ENCODE data around the gene EHBP1L1. TPM values are rescaled to one million over a fixed set of nuclear protein-coding genes. Genes with fewer than 3 reads are reported as not detected.

The EHBP1L1 gene
- total RNA-seq, 2 experiments from 2014 or later = 59.7 to 71.6 TPM

GRCh38 chr11:65618763-65619162 is 42.9 kb downstream of the EHBP1L1 start:
- Histone ChIP-seq H3K9me2 (ENCODE audit: insufficient read depth, low read length) (no peaks in the 10 kb centered on the region), H3K79me2 (ENCODE audit: insufficient read depth, low read depth, low read length) (peaks cover 34% of the 10 kb centered on the region), H3K27ac (ENCODE audit: low read depth, low read length, poor library complexity, severe bottlenecking) (no peak overlapping the region), H3K36me3 (ENCODE audit: insufficient read depth, low read length) (peaks cover 63% of the 10 kb centered on the region), H2AFZ (ENCODE audit: low read length) (no peak overlapping the region), H3K9me3 (ENCODE audit: low read length) (no peaks in the 10 kb centered on the region), H3K4me3 (ENCODE audit: low read depth, low read length, poor library complexity, severe bottlenecking) (no peak overlapping the region), H3K4me2 (ENCODE audit: low read length) (peak overlapping the region; percentile 6; the same call in 1 of the 2 replicates), H4K20me1 (ENCODE audit: insufficient read depth, low read length) (no peaks in the 10 kb centered on the region), H3K4me1 (ENCODE audit: insufficient read depth, low read length, poor library complexity, severe bottlenecking) (peaks cover 20% of the 10 kb centered on the region)
- ChIA-PET POLR2A (no interaction called here), CTCF (ENCODE audit: unreplicated experiment) (no interaction called here)
- no peak for DNase-seq (ENCODE audit: low spot score)
- intact Hi-C loops (cut with micrococcal nuclease; ENCODE audit: unreplicated experiment) = no loop called here
- BruUV-seq (replicated peaks) = no TSS peak
- TF ChIP-seq EZH2phosphoT487 (IDR thresholded peaks at IDR 0.05; ENCODE audit: borderline replicate concordance, low read depth, low read length) = no peak
- TF ChIP-seq, protein P1, sequence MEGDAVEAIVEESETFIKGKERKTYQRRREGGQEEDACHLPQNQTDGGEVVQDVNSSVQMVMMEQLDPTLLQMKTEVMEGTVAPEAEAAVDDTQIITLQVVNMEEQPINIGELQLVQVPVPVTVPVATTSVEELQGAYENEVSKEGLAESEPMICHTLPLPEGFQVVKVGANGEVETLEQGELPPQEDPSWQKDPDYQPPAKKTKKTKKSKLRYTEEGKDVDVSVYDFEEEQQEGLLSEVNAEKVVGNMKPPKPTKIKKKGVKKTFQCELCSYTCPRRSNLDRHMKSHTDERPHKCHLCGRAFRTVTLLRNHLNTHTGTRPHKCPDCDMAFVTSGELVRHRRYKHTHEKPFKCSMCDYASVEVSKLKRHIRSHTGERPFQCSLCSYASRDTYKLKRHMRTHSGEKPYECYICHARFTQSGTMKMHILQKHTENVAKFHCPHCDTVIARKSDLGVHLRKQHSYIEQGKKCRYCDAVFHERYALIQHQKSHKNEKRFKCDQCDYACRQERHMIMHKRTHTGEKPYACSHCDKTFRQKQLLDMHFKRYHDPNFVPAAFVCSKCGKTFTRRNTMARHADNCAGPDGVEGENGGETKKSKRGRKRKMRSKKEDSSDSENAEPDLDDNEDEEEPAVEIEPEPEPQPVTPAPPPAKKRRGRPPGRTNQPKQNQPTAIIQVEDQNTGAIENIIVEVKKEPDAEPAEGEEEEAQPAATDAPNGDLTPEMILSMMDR (conservative IDR thresholded peaks at IDR 0.05; ENCODE audit: low read length) = no peak

DNA sequence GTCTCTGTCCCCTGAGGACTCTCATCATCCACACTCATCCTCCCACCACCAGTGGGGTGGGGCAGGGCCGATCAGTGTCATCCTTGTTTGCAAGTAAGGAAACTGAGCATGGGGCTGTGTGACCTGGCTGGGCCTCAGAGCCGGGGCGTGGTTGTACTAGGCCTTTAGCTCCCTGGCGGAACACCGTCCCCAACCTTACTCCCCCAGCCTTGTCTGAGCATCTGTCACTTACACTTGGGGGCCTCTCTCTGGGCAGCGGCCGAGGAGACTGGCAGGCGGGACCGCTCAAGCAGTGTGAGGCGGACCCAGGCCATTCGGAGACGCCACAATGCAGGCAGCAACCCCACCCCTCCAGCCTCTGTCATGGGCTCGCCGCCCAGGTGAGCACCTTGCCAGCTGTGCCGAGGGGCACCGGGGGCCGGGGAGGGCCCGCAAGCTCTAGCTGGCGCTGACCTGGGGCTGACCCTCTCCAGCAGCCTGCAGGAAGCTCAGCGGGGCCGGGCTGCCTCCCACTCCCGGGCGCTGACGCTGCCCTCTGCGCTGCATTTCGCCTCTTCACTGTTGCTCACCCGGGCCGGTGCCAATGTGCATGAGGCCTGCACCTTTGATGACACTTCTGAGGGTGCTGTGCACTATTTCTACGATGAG is 43.6 kb downstream of the EHBP1L1 start:
- Histone ChIP-seq H3K27ac (ENCODE audit: low read depth, low read length, poor library complexity, severe bottlenecking) (no peak overlapping the region), H3K9me2 (ENCODE audit: insufficient read depth, low read length) (no peaks in the 10 kb centered on the region), H3K9me3 (ENCODE audit: low read length) (no peaks in the 10 kb centered on the region), H3K79me2 (ENCODE audit: insufficient read depth, low read depth, low read length) (peaks cover 29% of the 10 kb centered on the region), H3K4me2 (ENCODE audit: low read length) (no peak overlapping the region), H4K20me1 (ENCODE audit: insufficient read depth, low read length) (no peaks in the 10 kb centered on the region), H3K4me1 (ENCODE audit: insufficient read depth, low read length, poor library complexity, severe bottlenecking) (peaks cover 20% of the 10 kb centered on the region), H3K4me3 (ENCODE audit: low read depth, low read length, poor library complexity, severe bottlenecking) (no peak overlapping the region), H3K36me3 (ENCODE audit: insufficient read depth, low read length) (peaks cover 69% of the 10 kb centered on the region), H2AFZ (ENCODE audit: low read length) (no peak overlapping the region)
- no peak for TF ChIP-seq EZH2phosphoT487 (IDR thresholded peaks at IDR 0.05; ENCODE audit: borderline replicate concordance, low read depth, low read length)
- TF ChIP-seq, protein P1 (conservative IDR thresholded peaks at IDR 0.05; ENCODE audit: low read length) = no peak
- no TSS peak for BruUV-seq (replicated peaks)
- intact Hi-C loops (cut with micrococcal nuclease; ENCODE audit: unreplicated experiment) = no loop called here
- ChIA-PET POLR2A (no interaction called here), CTCF (ENCODE audit: unreplicated experiment) (no interaction called here)
- DNase-seq (ENCODE audit: low spot score) = no peak

DNA sequence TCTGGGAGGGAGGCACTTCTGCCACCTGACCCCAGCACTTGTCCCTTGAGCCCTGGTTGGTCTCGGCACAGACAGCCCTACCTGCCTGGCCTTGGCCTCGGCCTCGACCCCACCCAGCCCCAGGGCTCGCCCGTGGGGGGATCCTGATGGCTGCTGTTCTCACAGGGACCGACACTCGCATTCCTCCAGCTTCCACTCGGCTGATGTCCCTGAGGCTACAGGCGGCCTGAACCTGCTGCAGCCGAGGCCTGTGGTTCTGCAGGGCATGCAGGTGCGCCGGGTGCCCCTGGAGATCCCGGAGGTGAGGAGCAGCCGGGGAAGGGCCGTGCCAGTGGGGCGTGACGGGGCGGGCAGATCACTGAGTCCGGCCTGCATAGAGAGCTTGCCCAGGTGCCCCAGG is 44.8 kb downstream of the EHBP1L1 start:
- DNase-seq (ENCODE audit: low spot score) = no peak
- H3K36me3 ChIP-seq (ENCODE audit: insufficient read depth, low read length) = peaks cover 80% of the 10 kb centered on the region

More for the DNA sequence above, 44.8 kb downstream of the EHBP1L1 start:
- Histone ChIP-seq H3K4me3 (ENCODE audit: low read depth, low read length, poor library complexity, severe bottlenecking) (no peak overlapping the region), H3K9me2 (ENCODE audit: insufficient read depth, low read length) (no peaks in the 10 kb centered on the region), H2AFZ (ENCODE audit: low read length) (no peak overlapping the region), H4K20me1 (ENCODE audit: insufficient read depth, low read length) (no peaks in the 10 kb centered on the region), H3K27ac (ENCODE audit: low read depth, low read length, poor library complexity, severe bottlenecking) (no peak overlapping the region), H3K4me2 (ENCODE audit: low read length) (no peak overlapping the region), H3K4me1 (ENCODE audit: insufficient read depth, low read length, poor library complexity, severe bottlenecking) (peaks cover 20% of the 10 kb centered on the region), H3K9me3 (ENCODE audit: low read length) (no peaks in the 10 kb centered on the region), H3K79me2 (ENCODE audit: insufficient read depth, low read depth, low read length) (peaks cover 28% of the 10 kb centered on the region)
- no TSS peak for BruUV-seq (replicated peaks)
- intact Hi-C loops (cut with micrococcal nuclease; ENCODE audit: unreplicated experiment) = no loop called here
- POLR2A ChIA-PET = no interaction called here
- CTCF ChIA-PET (ENCODE audit: unreplicated experiment) = interaction anchor here (0.6 kb wide), 1 partner anchor 31 kb away, joined by 4 read pairs; no protein-coding TSS in a partner anchor
- TF ChIP-seq EZH2phosphoT487 (IDR thresholded peaks at IDR 0.05; ENCODE audit: borderline replicate concordance, low read depth, low read length) = no peak
- TF ChIP-seq, protein P1 (conservative IDR thresholded peaks at IDR 0.05; ENCODE audit: low read length) = no peak

All from OCI-LY7 (cell line).